Iris pigment epithelial cell (primary cell): ENCODE results near the gene BCCIP.

Experiments
- DNase-seq: peaks from one replicate; pipeline ENCODE4 v3.0.0-alpha.2; 2011; ENCODE audit warnings: low read depth

BCCIP gene

GRCh38 chr10:125844751-125845221, 21.4 kb downstream of the BCCIP start:
- no peak for DNase-seq

- no peak for DNase-seq
Observed at GRCh38 chr10:125845617-125846016, 22.3 kb downstream of the BCCIP start.

GRCh38 chr10:125846894-125847293, 23.5 kb downstream of the BCCIP start:
- DNase-seq: no peak

GRCh38 chr10:125848371-125848770, 25.0 kb downstream of the BCCIP start:
- no peak for DNase-seq

GRCh38 chr10:125848857-125849256, 25.5 kb downstream of the BCCIP start:
- DNase-seq: no peak

- no peak for DNase-seq
Observed at GRCh38 chr10:125849448-125849847, 26.1 kb downstream of the BCCIP start.

GRCh38 chr10:125850766-125851731, 27.7 kb downstream of the BCCIP start:
- no peak for DNase-seq

- no peak for DNase-seq
Observed at GRCh38 chr10:125852487-125852886, 29.1 kb downstream of the BCCIP start.

GRCh38 chr10:125857185-125857760, 33.9 kb downstream of the BCCIP start:
- no peak for DNase-seq

GRCh38 chr10:125859128-125859817, 35.9 kb downstream of the BCCIP start:
- no peak for DNase-seq

GRCh38 chr10:125865120-125865519, 41.8 kb downstream of the BCCIP start:
- DNase-seq: no peak

GRCh38 chr10:125866421-125867029, 43.2 kb downstream of the BCCIP start:
- no peak for DNase-seq

- peak; percentile 62 for DNase-seq
Observed at GRCh38 chr10:125868372-125868975, 45.1 kb downstream of the BCCIP start.

- DNase-seq: peak; percentile 77
Observed at GRCh38 chr10:125871338-125871737, 48.0 kb downstream of the BCCIP start.

GRCh38 chr10:125878957-125879835, 55.9 kb downstream of the BCCIP start:
- peak; percentile 94 for DNase-seq

GRCh38 chr10:125880719-125881118, 57.4 kb downstream of the BCCIP start:
- peak; percentile 63 for DNase-seq

GRCh38 chr10:125881192-125881591, 57.8 kb downstream of the BCCIP start, which contains the start of gene DHX32:
Gene DHX32 (minus strand): TSS chr10:125881292. CDS start chr10:125880824, 468 bp downstream.
- DNase-seq: no peak

- peak; percentile 66 for DNase-seq
Observed at GRCh38 chr10:125882596-125882995, 59.2 kb downstream of the BCCIP start.

GRCh38 chr10:125883211-125883610, 59.9 kb downstream of the BCCIP start:
- no peak for DNase-seq
